HG03066 (cell line): ENCODE results near the gene SPTB.

Source experiments
- ATAC-seq: cut with Tn5 transposase; IDR thresholded peaks from one replicate; pipeline ENCODE4 v1.9.1; 2021; ENCODE audit warnings: low read depth; ENCODE audit not compliant: unreplicated experiment

The SPTB gene

DNA sequence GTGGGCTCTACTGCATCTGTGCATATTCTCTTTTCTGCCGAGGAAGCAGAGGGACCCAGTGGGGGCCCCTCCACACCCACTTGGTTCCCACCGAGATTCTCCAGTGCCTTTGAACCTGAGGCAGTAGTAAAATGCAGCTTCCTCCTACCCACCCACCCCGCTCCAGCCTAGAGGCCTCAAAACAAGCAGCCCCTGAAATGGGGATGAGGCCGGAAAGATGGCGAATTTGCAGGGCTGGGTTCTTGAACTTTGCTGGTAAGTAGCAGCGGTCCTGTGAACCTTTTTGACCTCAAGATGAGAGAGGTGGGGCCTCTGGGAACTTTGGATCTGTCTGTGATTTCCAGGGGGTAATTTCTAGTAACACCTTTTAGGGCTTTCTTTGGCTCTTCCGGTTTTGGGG lies 160.1 kb downstream of the SPTB start:
- ATAC-seq, result no peak

GRCh38 chr14:64718762-64719161 lies 160.9 kb downstream of the SPTB start:
- no peak for ATAC-seq

DNA sequence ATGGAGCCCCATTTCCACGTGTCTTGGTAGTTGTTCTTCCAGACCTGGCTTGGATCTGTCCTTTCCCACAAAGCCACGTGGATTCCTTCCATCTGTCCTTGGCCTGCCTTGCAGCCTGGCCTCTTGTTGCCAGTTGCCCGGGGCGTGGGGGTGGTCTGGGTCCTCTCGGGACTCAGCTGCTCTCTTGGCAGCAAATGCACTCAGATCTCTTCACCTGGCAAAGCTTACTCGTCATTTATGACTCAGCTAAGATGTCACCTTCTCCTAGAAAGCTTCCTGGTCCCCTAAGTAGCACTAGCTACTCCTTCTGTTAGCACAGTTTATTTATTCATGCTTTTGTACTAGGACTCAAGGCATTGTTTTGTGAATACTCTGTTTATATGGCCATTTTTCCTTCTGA lies 161.8 kb downstream of the SPTB start:
- ATAC-seq, result no peak

DNA sequence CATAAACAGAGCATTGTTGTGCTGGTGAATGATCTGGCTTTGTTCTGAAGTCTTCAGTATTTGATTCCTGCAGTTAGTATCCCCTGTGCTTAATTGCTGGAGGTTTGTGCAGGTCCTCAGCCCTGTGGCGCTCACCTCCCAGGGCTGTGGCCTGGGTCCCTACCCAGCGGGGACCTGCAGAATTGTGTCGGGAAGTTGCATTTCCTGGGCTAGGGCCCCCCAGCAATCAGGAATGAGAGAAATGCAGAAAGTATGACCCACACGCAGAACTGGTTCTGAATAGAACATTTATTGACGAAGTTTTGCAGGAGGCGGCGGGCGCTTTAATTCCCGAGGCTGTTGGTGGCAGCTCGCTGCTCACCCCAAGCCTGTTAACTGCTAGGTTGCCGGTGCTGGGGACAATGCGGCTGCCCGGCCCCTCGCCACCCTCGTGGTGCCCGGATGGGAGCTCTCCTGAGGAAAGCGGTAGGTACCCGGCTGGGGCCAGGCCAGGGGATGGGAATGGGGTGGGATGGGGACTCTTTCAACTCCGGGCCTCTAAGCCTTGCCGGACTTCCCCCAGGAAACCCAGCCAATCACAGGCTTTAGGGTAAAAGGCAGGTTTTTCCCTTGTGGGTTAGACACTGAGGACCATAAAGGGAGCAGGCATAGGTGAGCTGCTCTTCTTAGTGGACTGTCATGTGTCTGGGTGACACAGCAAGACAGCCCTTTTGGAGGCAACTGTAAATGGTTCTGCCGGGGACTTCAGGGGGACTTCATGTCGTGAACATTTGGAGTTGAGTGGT lies 163.9 kb downstream of the SPTB start:
- ATAC-seq, result no peak

DNA sequence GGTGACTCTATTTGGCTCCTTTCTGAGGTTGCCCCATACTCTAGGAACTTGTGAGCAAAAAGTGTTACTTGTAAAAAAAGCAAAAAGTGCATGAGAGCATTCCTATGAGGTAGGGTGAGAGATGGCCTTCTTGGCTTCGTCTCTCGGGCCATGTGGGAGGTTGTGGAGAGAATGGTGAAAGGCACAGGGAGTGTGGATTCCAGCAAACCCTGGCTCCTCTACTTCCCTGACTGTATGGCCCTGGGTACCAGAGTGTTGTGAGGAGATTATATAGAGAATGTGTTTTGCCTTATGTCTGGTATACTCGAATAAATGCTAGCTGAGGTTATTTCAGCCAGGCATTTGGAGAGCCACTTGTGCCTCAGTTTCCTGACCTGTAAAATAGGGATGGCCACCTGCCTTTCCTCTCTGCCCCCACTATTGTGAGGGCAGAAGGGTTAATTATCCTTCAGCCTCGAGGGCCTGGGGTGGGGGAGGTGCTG lies 164.5 kb downstream of the SPTB start:
- ATAC-seq, result no peak

DNA sequence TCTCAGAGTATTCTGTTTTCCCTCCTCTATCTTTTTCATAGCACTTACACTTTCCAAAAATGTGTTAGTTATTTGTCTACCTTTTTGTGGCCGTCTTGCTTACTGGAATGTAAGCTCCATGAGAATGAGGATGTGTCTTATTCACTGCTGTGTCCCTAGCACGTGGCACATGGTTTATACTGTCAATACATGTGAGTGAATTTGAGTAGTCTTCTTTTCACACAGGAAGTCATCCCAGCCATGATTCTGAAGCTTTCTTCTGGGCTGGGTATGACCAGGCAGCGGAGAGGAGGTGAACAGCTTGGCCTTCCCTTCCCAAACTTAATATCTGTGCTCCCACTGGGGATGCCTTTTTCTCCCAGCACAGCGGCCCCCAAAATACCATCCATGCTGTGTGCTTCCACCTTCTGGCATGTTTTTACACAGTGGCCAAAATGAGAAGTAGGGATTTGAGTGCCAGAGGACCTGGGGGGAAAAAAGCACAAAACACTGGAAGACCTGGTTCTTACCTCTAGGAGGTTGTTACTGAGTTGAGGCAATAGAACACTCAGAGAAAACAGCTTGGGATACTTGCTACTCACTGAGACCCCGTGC lies 165.2 kb downstream of the SPTB start:
- no peak for ATAC-seq

- ATAC-seq, result no peak
Observed at GRCh38 chr14:64713677-64714076, 166.0 kb downstream of the SPTB start.

DNA sequence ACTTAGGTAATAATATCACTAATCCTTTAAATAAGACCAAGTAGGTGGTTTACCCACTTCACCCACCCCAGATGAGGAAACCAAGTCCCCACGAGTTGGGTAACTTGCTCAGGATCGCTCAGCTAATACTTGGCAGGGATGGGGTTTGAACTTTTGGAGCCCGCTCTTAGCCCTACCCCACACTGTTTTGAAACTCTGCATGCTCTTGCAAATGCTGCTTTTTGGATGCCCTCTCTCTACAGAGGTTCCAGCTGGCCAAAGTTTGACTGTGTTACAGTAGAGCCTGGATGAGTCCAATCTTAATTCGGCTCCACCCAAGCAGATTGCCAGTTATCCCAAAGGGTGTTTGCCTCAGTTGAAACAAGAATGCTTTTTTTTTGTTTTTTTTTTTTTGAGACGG lies 168.7 kb downstream of the SPTB start:
- ATAC-seq, result no peak

DNA sequence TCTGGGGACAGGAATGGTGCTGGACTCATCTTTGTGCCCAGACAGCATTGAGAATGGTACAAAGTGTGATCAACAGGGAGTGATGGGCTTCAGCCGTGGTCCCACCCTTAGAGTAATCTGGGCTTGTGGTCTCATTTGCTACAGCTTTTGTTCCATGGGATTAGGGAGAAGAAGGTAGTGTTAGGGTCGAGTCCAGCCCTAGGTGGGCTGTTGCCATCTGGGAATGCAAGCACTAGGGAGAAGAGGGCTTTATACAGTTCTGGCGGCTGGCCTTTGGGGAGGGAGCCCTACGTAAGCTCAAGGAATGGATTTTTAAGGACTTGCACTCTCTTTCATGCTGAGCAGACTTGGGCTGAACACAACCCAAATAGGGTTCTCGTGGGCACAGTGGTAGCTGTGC lies 170.6 kb downstream of the SPTB start:
- ATAC-seq, result no peak

- no peak for ATAC-seq
Observed at GRCh38 chr14:64708148-64709004, 171.3 kb downstream of the SPTB start.

GRCh38 chr14:64707661-64708060 lies 172.0 kb downstream of the SPTB start:
- ATAC-seq, result no peak

GRCh38 chr14:64706593-64707193 lies 173.0 kb downstream of the SPTB start:
- no peak for ATAC-seq

GRCh38 chr14:64706119-64706592 lies 173.6 kb downstream of the SPTB start:
- ATAC-seq, result no peak

DNA sequence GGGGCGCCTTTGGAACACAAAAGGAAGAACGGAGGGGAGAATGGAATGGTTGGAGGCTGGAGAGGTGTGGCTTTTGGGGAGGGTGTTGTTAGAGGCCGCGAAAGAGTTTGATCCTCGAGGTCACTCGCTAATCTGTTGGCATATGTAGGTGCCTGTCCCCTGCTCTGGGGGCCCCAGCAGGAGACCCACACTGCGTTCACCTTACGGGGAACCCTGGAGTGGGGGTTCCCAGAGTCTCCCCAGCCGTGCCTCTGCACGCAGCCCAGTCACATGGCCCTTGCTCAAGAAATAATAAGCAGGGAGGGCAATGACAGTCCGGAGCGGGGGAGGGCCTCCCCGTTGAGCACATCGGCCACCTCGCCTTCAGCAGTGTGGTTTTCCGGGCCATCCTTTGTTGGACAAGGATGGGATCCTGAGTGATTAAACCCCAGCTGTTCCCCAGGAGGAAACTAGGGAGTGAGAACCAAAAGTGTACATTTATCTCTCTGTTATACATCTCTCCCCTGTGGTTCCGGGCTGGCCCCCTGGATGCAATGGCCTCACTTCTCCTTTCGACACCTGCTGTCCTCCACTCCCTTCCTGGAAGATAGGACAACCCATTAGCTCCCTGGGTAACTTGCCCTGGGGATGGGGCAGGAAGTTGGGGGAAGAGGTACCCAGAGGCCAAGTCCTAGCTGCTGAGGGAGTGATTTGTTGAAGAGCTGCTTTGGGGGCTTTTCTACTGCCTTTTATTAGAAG lies 174.2 kb downstream of the SPTB start:
- ATAC-seq, result no peak

- no peak for ATAC-seq
Observed at GRCh38 chr14:64704743-64705380, 174.8 kb downstream of the SPTB start.

DNA sequence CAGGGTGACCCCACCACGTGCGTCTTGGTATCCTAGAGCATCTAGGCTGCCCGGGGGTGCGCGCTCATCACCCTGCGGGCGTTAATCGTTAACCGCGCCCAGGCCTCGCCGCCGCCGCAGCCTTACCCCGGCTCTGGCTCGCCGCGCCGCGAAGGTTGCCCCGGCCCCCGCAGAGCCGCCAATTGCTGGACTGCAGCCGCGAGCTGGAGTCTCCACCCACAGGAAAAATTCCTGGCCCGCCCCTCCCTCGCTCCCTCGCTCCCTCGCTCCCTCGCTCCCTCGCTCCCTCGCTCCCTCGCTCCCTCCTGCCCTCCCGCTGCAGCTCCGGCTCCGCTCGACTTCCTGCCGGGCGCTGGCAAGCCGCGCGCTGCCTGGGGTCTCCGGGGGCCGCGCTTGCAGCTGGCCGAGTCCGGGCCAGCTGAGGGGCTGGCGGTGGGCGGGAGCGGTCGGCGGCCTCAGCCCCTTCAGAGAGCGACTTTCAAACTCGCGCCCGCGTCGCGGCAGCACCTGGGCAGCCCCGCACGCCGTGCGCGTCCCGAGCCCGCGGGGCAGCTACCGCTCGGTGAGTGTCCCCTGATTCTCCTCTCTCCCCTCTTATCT lies 175.5 kb downstream of the SPTB start, which contains the start of gene PLEKHG3:
Gene PLEKHG3 (plus strand): TSS at position 282 of the 600 bp plus-strand sequence. CDS start 23,208 bp downstream, outside the sequence.
- ATAC-seq, result no peak

GRCh38 chr14:64703395-64704142 lies 176.1 kb downstream of the SPTB start:
- no peak for ATAC-seq
